Dedifferentiated amniotic fluid mesenchymal stem cell (primary cell): ENCODE data around the gene THSD7A.

Experiments used
- DNase-seq: peaks from one replicate; pipeline ENCODE4 v3.0.0-alpha.2; 2016; ENCODE audit errors: extremely low spot score

THSD7A gene

GRCh38 chr7:11750191-11750590 lies 81.8 kb downstream of the THSD7A start:
- no peak for DNase-seq

- DNase-seq, result no peak
Observed at GRCh38 chr7:11749629-11750028, 82.4 kb downstream of the THSD7A start.

GRCh38 chr7:11748884-11749283 lies 83.1 kb downstream of the THSD7A start:
- no peak for DNase-seq

- DNase-seq, result no peak
Observed at GRCh38 chr7:11747715-11748485, 84.1 kb downstream of the THSD7A start.

DNA sequence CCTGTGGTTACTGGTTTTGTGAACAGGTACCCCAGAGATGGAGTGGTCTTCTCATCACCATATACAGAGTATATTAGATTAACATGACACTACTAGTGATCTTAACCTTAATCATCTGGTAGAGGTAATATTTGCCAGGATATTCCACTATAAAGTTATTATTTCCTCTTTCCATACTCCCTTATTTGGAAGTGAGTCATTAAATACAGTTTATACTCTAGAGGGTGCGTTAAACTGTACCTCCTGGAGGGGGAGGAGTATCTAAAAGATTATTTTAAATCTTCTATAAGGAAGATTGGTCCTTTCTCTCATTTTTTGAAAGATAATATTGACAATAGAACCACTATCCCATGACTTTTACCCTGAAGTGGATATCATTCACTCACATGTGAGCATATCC lies 85.4 kb downstream of the THSD7A start:
- DNase-seq, result no peak

GRCh38 chr7:11743548-11743947 lies 88.5 kb downstream of the THSD7A start:
- DNase-seq, result no peak

DNA sequence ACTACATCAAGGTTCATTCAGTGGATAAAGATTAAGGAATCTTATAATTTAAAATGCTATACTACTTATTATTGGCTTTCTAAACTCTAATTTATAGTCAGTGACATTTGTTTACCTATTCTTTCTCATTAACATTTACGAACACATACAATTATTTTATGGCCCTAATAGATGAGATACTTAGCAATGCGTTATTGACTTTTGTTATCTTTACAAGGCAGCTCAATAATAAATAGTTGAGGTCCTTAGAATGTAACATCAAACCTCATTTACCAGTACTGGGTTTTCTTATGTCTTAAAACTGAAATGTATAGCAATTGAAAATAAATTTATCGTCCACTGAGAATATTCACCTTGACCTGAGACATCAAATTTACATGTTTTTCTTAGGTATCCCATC lies 89.0 kb downstream of the THSD7A start:
- no peak for DNase-seq

DNA sequence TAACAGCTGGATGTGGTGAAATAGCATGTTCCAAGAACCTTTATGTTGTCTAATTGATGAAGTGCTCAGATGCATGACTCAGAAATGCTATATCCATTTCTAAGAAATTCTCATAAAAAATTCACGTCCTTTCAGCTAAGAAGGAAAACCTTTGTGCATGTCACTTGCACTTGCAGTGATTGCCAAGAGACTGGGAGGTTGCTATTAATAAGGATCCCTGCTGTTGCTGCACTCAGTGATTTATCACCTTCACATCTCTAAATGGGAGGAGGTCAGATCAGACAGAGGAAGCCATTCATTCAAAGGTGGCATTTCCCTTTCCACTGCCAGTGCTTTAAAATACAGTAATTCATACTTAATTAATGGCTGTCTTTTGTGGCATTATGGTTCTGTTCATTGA lies 89.5 kb downstream of the THSD7A start:
- DNase-seq, result no peak

DNA sequence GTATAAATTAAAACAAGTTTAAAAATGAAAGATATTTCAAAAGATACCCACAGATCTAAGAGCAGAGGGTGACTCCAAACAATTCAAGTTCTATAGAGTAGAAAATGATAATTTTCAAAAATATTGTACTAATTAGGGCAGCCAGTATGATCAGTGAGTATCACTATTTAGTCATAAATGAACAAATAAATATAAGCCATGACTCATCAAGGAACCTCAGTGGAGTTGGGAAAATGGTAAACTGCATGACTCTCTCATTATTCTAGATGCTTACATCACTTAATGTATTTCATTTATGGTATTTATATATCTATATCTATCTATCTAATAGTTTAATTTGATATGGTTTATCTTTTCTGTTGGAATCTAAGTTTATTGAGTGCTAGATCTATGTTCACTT lies 94.3 kb downstream of the THSD7A start:
- DNase-seq, result no peak

DNA sequence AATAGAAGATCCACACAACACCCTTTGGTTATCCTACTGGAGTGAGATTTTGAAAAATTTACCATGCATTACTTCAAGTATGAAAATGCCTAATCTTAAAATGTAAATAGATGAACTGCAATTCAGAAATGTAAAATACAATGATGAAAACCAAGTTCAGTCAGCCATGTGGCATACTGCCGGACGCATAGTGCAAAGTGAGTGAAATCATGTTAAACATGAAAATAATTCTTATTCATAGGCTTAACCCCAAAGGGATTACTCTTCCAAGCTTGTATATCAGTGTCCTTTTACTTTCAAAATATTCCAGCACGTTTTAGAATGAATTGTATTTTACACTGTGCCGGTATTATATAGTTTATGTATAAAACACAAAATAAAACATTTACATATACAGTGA lies 99.8 kb downstream of the THSD7A start:
- DNase-seq, result no peak

DNA sequence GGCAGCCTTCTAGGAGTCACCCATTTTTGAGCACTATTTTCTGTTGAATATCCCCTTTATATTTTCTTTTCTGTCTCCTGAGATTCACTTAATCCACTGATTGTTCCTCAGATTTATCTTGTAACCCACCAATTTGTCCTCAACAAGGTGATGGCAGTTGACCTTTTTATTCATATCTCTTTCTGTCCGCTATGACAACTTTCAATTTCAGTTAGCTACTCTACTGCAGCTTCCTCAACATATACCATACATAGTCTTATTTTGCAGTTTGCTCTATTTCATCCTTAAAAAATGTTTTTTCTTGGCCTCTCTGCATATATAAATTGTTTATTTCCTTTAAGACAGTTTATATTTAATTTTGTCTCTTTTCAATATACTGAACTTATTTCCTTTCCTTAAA lies 101.3 kb downstream of the THSD7A start:
- no peak for DNase-seq

DNA sequence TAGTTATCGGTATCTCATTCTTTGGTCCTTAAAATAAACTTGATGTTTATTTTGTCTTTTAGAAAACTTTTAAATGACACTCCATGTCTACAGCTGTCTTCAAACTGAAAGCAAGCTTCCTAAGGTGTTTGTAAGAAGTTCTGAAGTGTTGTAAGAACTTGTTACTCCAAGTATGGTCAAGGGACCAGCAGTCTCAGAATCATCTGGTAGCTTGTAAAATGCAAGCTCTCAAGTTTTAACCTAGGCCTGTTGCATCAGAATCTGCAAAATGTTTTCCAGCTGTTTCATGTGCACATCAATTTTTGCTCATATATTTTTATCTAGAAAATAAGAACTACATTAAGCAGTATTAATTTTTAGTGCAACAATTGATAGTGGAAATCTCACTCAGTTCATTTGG lies 104.1 kb downstream of the THSD7A start:
- DNase-seq, result no peak

DNA sequence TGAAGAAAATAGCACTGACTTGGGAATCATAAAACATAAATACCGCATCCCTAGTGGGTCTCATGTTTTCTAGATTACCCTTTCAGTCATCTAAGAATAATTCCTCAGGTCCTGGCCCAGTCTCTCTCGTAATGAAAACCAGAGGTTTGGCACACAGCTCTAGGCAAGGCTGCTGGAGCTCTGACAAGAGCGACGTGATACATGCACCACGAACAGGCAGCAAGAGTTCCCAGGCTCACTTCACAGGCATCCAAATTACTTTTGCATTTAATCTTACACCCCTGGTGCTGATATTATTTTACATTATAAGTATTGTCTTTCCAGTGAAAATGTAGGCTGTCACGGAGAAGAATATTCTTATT lies 105.2 kb downstream of the THSD7A start:
- peak; percentile 80 for DNase-seq

DNA sequence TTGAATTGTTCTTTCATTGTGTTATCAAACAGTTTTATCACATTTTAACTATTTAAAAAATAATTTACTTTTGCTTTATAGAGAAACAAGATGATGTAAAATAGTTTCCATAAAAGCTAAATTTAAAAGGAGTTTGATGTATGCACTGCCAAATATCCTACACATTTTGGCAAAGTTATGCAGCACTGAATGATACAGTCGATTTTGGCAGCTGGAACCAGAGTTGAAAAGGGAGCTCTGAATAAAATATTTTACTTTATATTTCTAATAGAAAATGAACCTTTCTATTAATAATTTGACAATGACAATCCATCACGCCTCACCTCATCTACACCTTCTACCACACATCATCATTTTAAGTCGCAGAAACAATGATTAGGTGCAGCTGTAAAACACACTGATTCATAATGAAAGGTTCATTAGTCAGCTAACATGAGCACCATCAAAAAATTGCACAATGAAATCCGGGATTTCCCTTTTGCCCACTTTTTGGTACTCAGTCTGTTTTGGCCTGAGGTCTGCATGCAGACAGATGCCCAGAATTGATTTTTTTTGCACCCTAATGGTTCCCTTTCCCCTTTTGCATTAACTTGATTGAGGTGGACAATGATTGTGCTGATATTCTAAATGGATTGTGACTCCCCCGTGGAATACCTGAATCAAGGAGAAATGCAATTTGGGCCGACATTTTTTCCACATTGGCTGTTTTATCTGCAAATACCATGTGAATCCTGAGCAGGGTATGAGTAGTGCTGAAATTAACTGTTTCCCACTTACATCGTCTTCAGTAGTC lies 105.8 kb downstream of the THSD7A start:
- DNase-seq, result no peak

GRCh38 chr7:11716185-11716584 lies 115.8 kb downstream of the THSD7A start:
- no peak for DNase-seq

GRCh38 chr7:11714676-11715075 lies 117.3 kb downstream of the THSD7A start:
- no peak for DNase-seq

DNA sequence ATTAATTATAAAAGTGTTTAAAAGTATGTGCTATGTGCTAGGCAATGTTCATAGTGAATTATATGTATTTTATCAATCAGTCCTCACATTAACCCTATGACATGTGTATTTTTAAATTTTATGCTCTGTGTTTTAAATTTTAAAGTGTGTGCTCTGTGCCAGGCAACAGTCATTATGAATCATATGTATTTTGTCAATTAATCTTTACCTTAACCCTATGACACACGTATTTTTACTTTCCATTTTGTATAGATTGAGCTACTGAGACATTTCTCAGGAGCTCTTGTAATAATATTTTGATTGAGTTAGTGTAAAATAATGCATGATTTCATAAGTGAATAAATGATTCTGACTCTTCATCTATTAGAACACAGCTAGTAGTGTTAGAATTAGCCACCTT lies 117.8 kb downstream of the THSD7A start:
- DNase-seq, result no peak

DNA sequence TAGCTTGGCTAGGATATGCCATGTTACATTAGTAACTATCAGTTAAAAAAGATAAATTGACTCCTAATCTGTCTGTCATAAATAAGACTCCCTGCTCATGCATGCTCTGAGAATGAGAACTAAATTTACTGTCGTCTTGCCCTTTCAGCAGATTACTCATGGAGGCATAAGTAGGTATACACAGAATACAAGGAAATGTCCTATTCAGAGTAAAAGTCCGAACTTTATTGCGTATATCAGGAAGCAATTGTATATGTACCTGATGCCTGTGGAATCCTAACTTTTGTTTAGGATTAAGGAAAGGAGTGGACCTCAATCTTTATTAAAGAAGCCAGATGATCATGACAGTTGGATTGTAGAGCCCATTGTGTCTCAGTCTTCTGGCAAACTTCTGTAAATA lies 118.6 kb downstream of the THSD7A start:
- no peak for DNase-seq

DNA sequence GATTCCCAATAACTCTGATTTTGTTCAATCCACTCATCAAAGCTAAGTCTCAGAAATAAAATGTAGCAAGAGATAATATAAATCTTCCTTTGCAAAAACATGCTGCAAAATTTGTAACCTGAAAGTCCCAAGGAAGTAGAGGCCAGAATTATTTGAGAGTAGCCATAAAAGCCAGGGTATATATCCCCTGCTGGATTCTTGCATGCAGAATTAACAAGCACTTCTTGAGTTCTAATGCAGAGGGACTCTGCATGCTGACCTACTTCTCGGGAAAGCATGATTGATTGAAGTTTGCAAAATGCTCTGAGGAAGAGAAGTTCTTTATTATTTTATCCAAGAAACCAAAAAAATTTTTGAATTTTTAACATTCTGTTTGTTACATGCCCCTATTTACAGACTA lies 121.6 kb downstream of the THSD7A start:
- no peak for DNase-seq

DNA sequence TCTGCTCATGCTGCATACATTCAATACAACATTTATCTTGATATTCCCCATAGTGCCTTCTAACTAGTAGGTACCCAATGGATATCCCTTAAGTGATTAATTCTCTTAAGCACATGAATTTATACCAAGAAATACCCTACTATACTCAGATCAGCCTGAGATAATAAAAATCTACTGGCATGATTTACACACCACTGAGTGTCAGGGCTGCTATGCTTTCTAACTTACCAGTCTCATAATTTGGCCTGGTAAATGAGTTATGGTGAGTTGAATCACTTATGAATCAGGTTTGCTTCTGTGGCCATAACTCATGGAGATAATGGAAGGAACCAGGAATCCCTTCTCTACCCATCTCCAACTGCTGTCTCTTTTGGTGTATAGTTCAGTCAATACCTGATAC lies 122.8 kb downstream of the THSD7A start:
- DNase-seq, result no peak

- no peak for DNase-seq
Observed at GRCh38 chr7:11707606-11708193, 124.3 kb downstream of the THSD7A start.

DNA sequence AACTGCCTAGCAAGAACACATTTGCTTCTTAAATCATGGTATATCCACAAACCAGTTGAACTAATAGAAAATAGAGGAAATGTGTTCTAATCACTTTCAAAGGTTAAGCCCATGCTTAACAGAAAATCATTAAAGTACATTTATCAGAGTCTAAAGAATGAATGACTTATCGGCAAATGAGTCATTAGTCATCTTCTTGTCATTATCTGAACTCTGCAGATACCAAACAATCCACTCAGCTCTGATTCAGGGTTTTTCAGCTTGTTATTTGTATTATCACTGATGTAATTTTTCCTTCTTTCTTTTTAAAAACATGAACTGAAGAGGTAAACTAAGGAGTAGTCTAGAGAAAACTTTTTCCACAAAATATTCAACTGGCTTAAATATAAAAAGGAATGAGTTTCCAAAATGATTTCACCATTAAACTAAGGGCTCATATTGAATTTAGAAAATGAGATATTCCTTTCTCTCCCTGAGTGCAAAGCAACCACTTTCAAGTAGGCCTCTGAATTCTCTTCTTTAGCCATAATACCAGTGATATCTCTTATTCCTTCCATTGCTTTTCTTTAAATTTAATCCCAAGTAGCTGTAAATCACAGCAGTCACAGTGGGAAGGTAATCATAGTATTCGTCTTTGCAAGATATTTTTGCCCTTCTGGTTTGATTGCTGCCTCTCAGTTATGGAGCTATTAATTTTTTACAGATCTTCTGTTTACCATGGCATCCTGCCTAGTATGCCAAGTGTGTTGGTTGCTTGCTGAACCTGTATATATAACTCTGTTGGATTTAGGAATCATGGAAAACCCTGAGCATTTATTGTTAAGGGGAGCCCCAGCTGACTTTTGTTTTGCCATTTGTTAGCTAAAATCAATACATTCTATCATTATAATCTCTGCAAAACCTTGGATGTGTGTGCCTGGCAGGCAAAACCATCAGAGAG lies 125.1 kb downstream of the THSD7A start:
- DNase-seq, result no peak
